KMS-11 (cell line): ENCODE measurements around the gene PRDM16.

Experiments used
- H2AFZ ChIP-seq: fragments of 200-600 bp; sonication (generic); 2 replicates; pipeline ENCODE4 v1.6.1; 2016; ENCODE audit warnings: antibody characterized with exemption, mixed run types, low read depth
- H3K27ac ChIP-seq: fragments of 200-600 bp; sonication (generic); 2 replicates; pipeline ENCODE4 v1.6.1; 2016; ENCODE audit warnings: mild to moderate bottlenecking, mixed run types
- H3K27me3 ChIP-seq: fragments of 200-600 bp; sonication (generic); 2 replicates; pipeline ENCODE4 v1.6.1; 2017; ENCODE audit warnings: mild to moderate bottlenecking, low read depth, mixed run types, moderate library complexity; ENCODE audit not compliant: insufficient read depth
- H3K36me3 ChIP-seq: fragments of 200-600 bp; sonication (generic); 2 replicates; pipeline ENCODE4 v1.6.1; 2017; ENCODE audit warnings: mild to moderate bottlenecking, mixed run types; ENCODE audit not compliant: insufficient read depth
- H3K4me1 ChIP-seq: fragments of 200-600 bp; sonication (generic); 2 replicates; pipeline ENCODE4 v1.6.1; 2016; ENCODE audit warnings: mild to moderate bottlenecking, low read depth, mixed run types; ENCODE audit not compliant: poor library complexity, severe bottlenecking
- H3K4me2 ChIP-seq: fragments of 200-600 bp; sonication (generic); 2 replicates; pipeline ENCODE4 v1.7.0; 2016; ENCODE audit warnings: mild to moderate bottlenecking, mixed run types
- H3K4me3 ChIP-seq: fragments of 200-600 bp; sonication (generic); IDR thresholded peaks from 2 replicates; pipeline ENCODE4 v1.6.1; 2017; ENCODE audit warnings: low read depth, low read length, mixed read lengths; ENCODE audit not compliant: insufficient read depth
- H3K79me2 ChIP-seq: fragments of 200-600 bp; sonication (generic); 2 replicates; pipeline ENCODE4 v1.6.1; 2016; ENCODE audit warnings: low read depth, mixed run types; ENCODE audit not compliant: insufficient read depth
- H3K9ac ChIP-seq: fragments of 200-600 bp; sonication (generic); 2 replicates; pipeline ENCODE4 v1.6.1; 2016; ENCODE audit warnings: mild to moderate bottlenecking, mixed run types
- H4K20me1 ChIP-seq: fragments of 200-600 bp; sonication (generic); 2 replicates; pipeline ENCODE4 v1.6.1; 2016; ENCODE audit warnings: mild to moderate bottlenecking, mixed run types; ENCODE audit not compliant: insufficient read depth
- CTCF ChIP-seq: fragments of 200-600 bp; sonication (generic); conservative IDR thresholded peaks from 2 replicates; pipeline ENCODE4 v1.6.1; 2017; ENCODE audit warnings: low read depth, mild to moderate bottlenecking, antibody characterized with exemption, low read length, moderate library complexity, mixed read lengths

PRDM16 gene

GRCh38 chr1:3373175-3373574 is 304.2 kb downstream of the PRDM16 start:
- no peak overlapping the region for H3K4me3 ChIP-seq
- H3K4me1 ChIP-seq, result no peaks in the 10 kb centered on the region
- H2AFZ ChIP-seq, result no peak overlapping the region
- no peak overlapping the region for H3K4me2 ChIP-seq
- no peaks in the 10 kb centered on the region for H3K79me2 ChIP-seq
- no peaks in the 10 kb centered on the region for H3K36me3 ChIP-seq
- H3K27me3 ChIP-seq, result peaks cover 71% of the 10 kb centered on the region
- H4K20me1 ChIP-seq, result no peaks in the 10 kb centered on the region
- TF ChIP-seq CTCF, result no peak
- no peak overlapping the region for H3K9ac ChIP-seq
- H3K27ac ChIP-seq, result no peak overlapping the region

GRCh38 chr1:3373700-3374405 is 304.9 kb downstream of the PRDM16 start:
- H4K20me1 ChIP-seq, result no peaks in the 10 kb centered on the region
- TF ChIP-seq CTCF, result no peak

GRCh38 chr1:3375245-3375644 is 306.2 kb downstream of the PRDM16 start:
- Histone ChIP-seq H3K27me3 (peaks cover 54% of the 10 kb centered on the region), H2AFZ (no peak overlapping the region), H3K27ac (no peak overlapping the region), H3K9ac (no peak overlapping the region), H3K79me2 (no peaks in the 10 kb centered on the region), H3K4me1 (no peaks in the 10 kb centered on the region), H3K4me2 (no peak overlapping the region), H3K36me3 (no peaks in the 10 kb centered on the region), H4K20me1 (no peaks in the 10 kb centered on the region), H3K4me3 (no peak overlapping the region)
- no peak for TF ChIP-seq CTCF

More at GRCh38 chr1:3373700-3374405, 304.9 kb downstream of the PRDM16 start:
- Histone ChIP-seq H3K4me3 (no peak overlapping the region), H3K4me2 (no peak overlapping the region), H3K27me3 (peaks cover 65% of the 10 kb centered on the region), H3K9ac (no peak overlapping the region), H3K4me1 (no peaks in the 10 kb centered on the region), H3K27ac (no peak overlapping the region), H2AFZ (no peak overlapping the region), H3K36me3 (no peaks in the 10 kb centered on the region), H3K79me2 (no peaks in the 10 kb centered on the region)

- Histone ChIP-seq H4K20me1 (no peaks in the 10 kb centered on the region), H3K36me3 (no peaks in the 10 kb centered on the region), H3K4me1 (no peaks in the 10 kb centered on the region), H3K9ac (no peak overlapping the region), H3K27ac (no peak overlapping the region), H3K27me3 (peaks cover 47% of the 10 kb centered on the region), H3K4me2 (no peak overlapping the region), H2AFZ (no peak overlapping the region), H3K4me3 (no peak overlapping the region), H3K79me2 (no peaks in the 10 kb centered on the region)
- no peak for TF ChIP-seq CTCF
Measured at GRCh38 chr1:3377166-3377565, 308.2 kb downstream of the PRDM16 start.
